Measurements from ENCODE around the gene SLC7A8. TPM values are rescaled to one million over a fixed set of nuclear protein-coding genes. Genes with fewer than 3 reads are reported as not detected.

SLC7A8 gene
- total RNA-seq, 1 experiment from 2014 or later: 0.90 TPM

DNA sequence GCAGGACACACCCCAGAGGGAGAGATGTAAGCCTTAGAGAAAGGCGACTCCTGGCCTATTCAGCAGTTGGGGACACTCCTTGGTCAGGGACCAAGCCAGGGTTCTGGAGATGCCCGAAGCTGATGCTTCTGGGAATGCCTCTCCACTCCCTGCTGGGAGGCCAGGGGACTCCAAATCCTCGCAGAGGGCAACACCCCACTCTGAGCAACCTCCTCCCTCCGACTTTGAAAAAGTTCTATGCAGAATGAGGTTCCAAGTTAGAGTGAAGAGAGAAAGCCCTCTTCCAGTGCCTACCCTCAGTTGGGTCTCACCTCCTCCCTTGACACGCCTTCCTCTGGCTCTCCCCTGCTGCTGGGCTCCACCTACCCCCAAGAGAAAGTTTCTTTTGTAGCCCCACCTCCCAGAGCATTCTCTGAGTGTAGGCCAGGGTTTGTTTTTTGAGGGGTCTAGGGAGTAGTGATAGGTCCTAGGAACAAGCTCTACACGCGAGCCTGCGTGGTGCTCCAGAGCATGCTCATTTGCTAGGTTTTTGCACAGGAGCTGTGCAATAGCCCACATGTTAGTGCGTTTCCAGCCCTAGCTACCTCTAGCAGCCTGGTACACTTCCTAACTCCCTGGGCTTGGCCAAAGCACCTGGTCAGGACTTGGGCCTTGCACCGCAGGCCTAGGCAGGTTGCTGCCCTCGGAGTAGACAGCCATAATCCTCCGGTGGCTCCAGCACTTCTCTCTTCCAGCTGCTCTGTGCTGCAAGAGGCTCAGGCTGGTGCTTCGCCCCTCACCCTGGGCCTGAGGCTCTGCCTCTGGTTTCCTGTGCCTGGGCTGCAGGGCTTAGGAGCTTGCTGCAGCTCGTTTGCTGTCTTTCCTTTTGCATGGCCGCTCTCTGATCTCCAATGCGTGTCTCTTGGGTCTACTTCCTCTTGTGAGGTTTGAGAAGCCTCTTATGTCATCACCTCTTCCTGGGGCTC lies 63.8 kb downstream of the SLC7A8 start:
- no peak for ATAC-seq
- Histone ChIP-seq H3K27ac (ENCODE audit: low read length) (no peak overlapping the region), H3K4me1 (ENCODE audit: control insufficient read depth, insufficient read depth, low read length) (no peaks in the 10 kb centered on the region), H3K36me3 (ENCODE audit: control insufficient read depth, insufficient read depth, low read length) (no peaks in the 10 kb centered on the region), H3K9me3 (ENCODE audit: control insufficient read depth, insufficient read depth, low read depth, low read length) (no peaks in the 10 kb centered on the region), H3K27me3 (ENCODE audit: control insufficient read depth, insufficient read depth, low read length) (no peaks in the 10 kb centered on the region), H3K4me3 (ENCODE audit: low read depth in 2 of 2, low read length in 2 of 2) (no peak overlapping the region)
- in situ Hi-C loops (cut with HindIII; ENCODE audit: low pct_unique_long_range_greater_than_20kb, low sequenced_read_pairs) (no loop called here), intact Hi-C loops (cut with micrococcal nuclease; ENCODE audit: unreplicated experiment) (loop anchor here (1.0 kb wide), 1 partner anchor 68 kb away; no protein-coding TSS in a partner anchor)
- no TSS peak for BruUV-seq (replicated peaks)
- DNase-seq (ENCODE audit: low read depth, low spot score): no peak
- no peak for TF ChIP-seq TCF7L2 (IDR thresholded peaks at IDR 0.05; ENCODE audit: low read depth, low read length)
- TF ChIP-seq, protein P1, sequence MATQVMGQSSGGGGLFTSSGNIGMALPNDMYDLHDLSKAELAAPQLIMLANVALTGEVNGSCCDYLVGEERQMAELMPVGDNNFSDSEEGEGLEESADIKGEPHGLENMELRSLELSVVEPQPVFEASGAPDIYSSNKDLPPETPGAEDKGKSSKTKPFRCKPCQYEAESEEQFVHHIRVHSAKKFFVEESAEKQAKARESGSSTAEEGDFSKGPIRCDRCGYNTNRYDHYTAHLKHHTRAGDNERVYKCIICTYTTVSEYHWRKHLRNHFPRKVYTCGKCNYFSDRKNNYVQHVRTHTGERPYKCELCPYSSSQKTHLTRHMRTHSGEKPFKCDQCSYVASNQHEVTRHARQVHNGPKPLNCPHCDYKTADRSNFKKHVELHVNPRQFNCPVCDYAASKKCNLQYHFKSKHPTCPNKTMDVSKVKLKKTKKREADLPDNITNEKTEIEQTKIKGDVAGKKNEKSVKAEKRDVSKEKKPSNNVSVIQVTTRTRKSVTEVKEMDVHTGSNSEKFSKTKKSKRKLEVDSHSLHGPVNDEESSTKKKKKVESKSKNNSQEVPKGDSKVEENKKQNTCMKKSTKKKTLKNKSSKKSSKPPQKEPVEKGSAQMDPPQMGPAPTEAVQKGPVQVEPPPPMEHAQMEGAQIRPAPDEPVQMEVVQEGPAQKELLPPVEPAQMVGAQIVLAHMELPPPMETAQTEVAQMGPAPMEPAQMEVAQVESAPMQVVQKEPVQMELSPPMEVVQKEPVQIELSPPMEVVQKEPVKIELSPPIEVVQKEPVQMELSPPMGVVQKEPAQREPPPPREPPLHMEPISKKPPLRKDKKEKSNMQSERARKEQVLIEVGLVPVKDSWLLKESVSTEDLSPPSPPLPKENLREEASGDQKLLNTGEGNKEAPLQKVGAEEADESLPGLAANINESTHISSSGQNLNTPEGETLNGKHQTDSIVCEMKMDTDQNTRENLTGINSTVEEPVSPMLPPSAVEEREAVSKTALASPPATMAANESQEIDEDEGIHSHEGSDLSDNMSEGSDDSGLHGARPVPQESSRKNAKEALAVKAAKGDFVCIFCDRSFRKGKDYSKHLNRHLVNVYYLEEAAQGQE (IDR thresholded peaks at IDR 0.05; ENCODE audit: insufficient read depth in 1 of 2, low read depth in 2 of 2, low read length in 1 of 2): no peak
- no peak for TF ChIP-seq CTCF (IDR thresholded peaks at IDR 0.05)
- TF ChIP-seq SIN3A (IDR thresholded peaks at IDR 0.05; ENCODE audit: borderline replicate concordance, insufficient read depth, low read depth, low read length): no peak
- TF ChIP-seq POLR2AphosphoS5 (IDR thresholded peaks at IDR 0.05; ENCODE audit: low read depth, low read length): no peak
- CTCF ChIA-PET: interaction anchor here (0.7 to 3.2 kb wide), 4 partner anchors 62 to 149 kb away, joined by 3 to 30 read pairs (median 14); partner anchors contain the start of gene SLC7A8
- POLR2A ChIA-PET: no interaction called here

GRCh38 chr14:23118506-23119362 lies 64.7 kb downstream of the SLC7A8 start, which contains the start of gene CEBPE:
TSS of gene CEBPE (minus strand) at chr14:23119255. CDS start at chr14:23119091, 164 bp downstream.
- Histone ChIP-seq H3K27ac (ENCODE audit: low read length) (no peak within 1 kb of the TSS), H3K36me3 (ENCODE audit: control insufficient read depth, insufficient read depth, low read length) (no peaks in the 10 kb centered on the region), H3K4me3 (ENCODE audit: low read depth in 2 of 2, low read length in 2 of 2) (no peak within 1 kb of the TSS), H3K9me3 (ENCODE audit: control insufficient read depth, insufficient read depth, low read depth, low read length) (no peaks in the 10 kb centered on the region), H3K4me1 (ENCODE audit: control insufficient read depth, insufficient read depth, low read length) (no peaks in the 10 kb centered on the region), H3K27me3 (ENCODE audit: control insufficient read depth, insufficient read depth, low read length) (no peaks in the 10 kb centered on the region)
- BruUV-seq (replicated peaks): no TSS peak
- ChIA-PET CTCF (interaction anchor here (3.2 kb wide), 1 partner anchor 68 kb away, joined by 30 read pairs; no protein-coding TSS in a partner anchor), POLR2A (no interaction called here)
- in situ Hi-C loops (cut with HindIII; ENCODE audit: low pct_unique_long_range_greater_than_20kb, low sequenced_read_pairs): no loop called here
- TF ChIP-seq, protein P1 (IDR thresholded peaks at IDR 0.05; ENCODE audit: insufficient read depth in 1 of 2, low read depth in 2 of 2, low read length in 1 of 2): no peak
- TF ChIP-seq SIN3A (IDR thresholded peaks at IDR 0.05; ENCODE audit: borderline replicate concordance, insufficient read depth, low read depth, low read length) (no peak), POLR2AphosphoS5 (IDR thresholded peaks at IDR 0.05; ENCODE audit: low read depth, low read length) (no peak), CTCF (IDR thresholded peaks at IDR 0.05) (no peak), TCF7L2 (IDR thresholded peaks at IDR 0.05; ENCODE audit: low read depth, low read length) (no peak)
- ATAC-seq (no peak), DNase-seq (ENCODE audit: low read depth, low spot score) (no peak)
- intact Hi-C loops (cut with micrococcal nuclease; ENCODE audit: unreplicated experiment): no loop called here
